ENCODE measurements around the gene CARHSP1.

- TF ChIP-seq CTCF (conservative IDR thresholded peaks at IDR 0.05; ENCODE audit: low read depth, low read length) = no peak
- no peak for TF ChIP-seq POLR2A (IDR thresholded peaks at IDR 0.05; ENCODE audit: low read depth, low read length)
- no peak for TF ChIP-seq MXI1 (IDR thresholded peaks at IDR 0.05; ENCODE audit: borderline replicate concordance, low read depth, low read length)
- no peak for TF ChIP-seq RCOR1 (IDR thresholded peaks at IDR 0.05; ENCODE audit: insufficient replicate concordance, low read length)
- TF ChIP-seq CHD1 (IDR thresholded peaks at IDR 0.05; ENCODE audit: low read depth, low read length) = no peak
- TF ChIP-seq CEBPB (IDR thresholded peaks at IDR 0.05; ENCODE audit: low read depth, low read length) = no peak
- no peak for TF ChIP-seq RAD21 (IDR thresholded peaks at IDR 0.05; ENCODE audit: low read length)
- TF ChIP-seq, protein P1, sequence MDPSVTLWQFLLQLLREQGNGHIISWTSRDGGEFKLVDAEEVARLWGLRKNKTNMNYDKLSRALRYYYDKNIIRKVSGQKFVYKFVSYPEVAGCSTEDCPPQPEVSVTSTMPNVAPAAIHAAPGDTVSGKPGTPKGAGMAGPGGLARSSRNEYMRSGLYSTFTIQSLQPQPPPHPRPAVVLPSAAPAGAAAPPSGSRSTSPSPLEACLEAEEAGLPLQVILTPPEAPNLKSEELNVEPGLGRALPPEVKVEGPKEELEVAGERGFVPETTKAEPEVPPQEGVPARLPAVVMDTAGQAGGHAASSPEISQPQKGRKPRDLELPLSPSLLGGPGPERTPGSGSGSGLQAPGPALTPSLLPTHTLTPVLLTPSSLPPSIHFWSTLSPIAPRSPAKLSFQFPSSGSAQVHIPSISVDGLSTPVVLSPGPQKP (IDR thresholded peaks at IDR 0.05; ENCODE audit: borderline replicate concordance, low read depth, low read length) = no peak
- TF ChIP-seq BHLHE40 (IDR thresholded peaks at IDR 0.05; ENCODE audit: low read depth, low read length) = no peak
- TF ChIP-seq MAFK (IDR thresholded peaks at IDR 0.05; ENCODE audit: low read depth, low read length) = no peak
- TF ChIP-seq NFE2L2 (IDR thresholded peaks at IDR 0.05; ENCODE audit: low read depth, low read length) = no peak
Observed at GRCh38 chr16:8832717-8833105, 36.1 kb downstream of the CARHSP1 start.
